AG08396 (cell line): ENCODE data around the gene SGSH.

Experiments used
- DNase-seq: peaks from one replicate; pipeline ENCODE4 v3.0.0; 2012; ENCODE audit warnings: low spot score, mixed read lengths

Gene SGSH

DNA sequence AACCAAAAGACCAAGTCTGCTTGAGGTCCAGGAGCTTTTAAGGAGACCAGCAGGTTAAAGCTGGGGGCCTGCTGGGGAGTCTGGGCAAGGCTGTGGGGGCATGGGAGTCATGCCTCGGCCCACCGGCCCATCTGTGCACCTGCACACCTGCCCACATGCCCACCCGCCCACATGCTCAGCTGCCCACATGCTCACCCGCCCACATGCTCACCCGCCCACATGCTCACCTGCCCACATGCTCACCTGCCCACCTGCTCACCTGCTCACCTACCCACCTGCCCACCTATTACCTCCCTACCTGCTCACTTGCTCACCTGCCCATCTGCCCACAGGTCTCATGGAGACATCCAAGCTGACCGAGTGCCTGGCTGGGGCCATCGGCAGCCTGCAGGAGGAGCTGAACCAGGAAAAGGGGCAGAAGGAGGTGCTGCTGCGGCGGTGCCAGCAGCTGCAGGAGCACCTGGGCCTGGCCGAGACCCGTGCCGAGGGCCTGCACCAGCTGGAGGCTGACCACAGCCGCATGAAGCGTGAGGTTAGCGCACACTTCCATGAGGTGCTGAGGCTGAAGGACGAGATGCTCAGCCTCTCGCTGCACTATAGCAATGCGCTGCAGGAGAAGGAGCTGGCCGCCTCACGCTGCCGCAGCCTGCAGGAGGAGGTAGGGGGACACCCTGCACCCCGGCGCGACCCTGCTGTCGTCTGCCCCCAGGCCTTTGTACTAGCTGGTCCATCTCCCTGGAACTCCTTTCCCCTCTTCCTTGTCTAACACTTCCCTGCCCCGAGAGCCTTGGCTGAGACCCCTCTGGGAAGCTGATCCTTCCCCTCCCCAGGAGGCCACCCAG is 36.3 kb downstream of the SGSH start:
- DNase-seq = no peak

DNA sequence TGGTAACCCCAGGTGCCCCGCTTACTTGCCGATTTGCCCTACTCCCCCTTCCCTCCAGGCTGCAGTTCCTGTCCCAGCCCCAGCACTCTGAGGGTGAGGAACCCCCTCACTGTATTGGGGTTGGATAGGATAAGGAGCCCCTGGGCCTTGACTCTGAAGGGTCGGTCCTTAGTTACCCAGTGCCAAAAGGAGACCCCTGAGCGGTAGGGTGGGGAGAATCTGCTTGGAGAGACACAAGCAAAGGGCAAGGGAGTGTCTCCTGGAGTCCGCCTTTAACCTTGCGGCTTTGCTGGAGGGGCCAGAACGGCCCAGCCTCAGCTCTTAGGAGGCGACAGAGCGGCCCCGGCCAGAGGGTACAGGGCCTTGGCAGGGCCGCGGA is 37.3 kb downstream of the SGSH start:
- DNase-seq = no peak

DNA sequence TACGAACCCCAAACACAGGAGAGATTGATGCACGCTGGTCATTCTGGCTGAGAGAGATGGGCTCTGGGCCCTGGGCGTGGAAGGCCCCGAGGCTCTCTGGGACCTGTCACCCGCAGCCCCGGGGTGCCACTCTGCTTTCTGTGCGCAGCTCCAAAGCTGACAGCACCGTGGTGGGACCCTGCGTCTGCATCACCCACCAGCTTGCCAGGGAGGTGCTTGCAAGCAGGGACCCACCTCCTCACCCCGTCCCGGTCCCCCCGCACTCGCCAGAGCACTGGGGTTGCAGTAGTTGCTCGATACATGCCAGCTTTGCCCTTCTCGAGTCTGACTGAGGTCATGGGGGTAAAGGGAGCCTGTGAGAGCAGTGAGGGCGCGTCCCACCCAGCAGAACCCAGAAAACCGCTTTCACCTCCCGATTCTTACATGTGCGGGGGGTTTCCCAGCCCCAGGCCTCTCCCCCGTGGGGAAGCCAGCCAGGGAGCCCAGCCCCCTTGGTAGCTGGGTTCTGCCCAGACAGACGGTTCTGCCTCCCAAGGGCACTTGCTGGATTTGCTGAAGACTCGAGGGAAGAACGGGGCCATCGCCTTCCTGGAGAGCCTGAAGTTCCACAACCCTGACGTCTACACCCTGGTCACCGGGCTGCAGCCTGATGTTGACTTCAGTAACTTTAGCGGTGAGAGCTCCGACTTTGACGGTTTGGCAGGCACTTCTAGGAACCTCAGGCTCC is 37.9 kb downstream of the SGSH start:
- no peak for DNase-seq

- DNase-seq = no peak
Measured at GRCh38 chr17:80181431-80181830, 38.7 kb downstream of the SGSH start.

DNA sequence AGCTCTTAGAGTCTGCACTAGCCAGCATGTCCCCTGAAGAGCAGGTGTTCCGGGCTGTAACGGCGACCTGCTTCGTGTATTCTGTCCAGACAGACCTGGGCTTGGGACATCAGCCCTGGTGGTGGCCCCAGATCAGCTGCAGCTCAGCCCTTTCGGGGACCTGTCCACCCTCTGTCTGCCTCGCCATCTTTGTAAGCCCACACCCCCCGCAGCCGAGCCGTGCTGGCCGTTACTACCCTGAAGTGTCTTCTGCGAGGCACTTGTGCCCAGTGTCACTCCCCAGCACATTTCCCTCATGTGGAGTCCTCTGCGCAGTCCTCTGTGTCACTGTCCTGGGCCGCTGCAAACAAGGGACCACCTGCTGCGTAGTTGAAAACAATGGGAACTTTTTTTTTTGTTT is 39.9 kb downstream of the SGSH start:
- DNase-seq = no peak

DNA sequence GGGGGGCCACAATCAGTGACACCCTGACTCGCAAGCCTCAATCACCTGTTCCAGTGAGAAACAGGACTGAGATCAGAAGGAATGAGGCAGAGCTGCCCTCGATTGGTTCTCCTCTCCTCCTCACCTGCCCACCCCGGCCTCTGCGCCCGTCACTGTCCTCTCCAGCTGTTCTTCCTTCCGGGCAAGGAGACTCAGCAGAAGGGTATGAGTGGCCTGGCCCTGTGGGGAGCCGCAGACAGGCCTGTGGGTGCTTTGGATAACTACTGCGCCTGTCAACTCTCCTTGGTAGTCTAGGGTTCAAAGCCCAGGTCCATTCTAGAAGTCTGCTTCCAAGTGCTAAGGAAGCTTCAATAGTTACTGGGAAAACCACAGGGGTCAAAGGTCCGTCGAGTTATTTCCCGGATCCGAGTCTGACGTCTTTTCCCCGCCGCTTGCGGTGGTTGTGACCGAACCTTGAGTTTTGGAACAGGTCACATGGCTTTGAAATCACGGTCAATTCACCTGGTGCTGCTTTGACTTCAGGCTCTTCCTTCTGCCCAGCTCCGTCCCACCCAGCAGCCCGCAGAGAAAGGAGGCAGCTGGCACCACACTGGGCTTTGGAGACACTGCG is 42.0 kb downstream of the SGSH start:
- no peak for DNase-seq

DNA sequence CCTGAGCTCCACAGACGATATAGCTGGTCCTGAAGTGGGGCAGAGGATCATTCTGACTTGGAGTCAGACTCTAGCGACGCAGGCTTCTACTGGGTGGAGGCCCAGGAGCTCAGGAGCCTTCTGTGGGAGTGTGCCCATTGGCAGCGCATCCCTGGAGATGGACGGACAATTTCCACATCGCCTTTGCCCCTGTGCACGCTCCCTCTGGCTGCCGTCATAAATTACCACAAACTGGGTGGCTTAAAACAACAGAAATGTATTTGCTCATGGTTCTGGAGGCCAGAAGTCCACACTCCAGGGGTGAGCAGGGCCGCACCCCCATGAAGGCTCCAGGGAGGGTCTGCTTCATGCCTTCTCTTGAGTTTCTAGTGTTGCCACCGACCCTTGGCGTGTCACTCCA is 43.4 kb downstream of the SGSH start:
- no peak for DNase-seq

- no peak for DNase-seq
Measured at GRCh38 chr17:80173916-80174315, 46.2 kb downstream of the SGSH start.

DNA sequence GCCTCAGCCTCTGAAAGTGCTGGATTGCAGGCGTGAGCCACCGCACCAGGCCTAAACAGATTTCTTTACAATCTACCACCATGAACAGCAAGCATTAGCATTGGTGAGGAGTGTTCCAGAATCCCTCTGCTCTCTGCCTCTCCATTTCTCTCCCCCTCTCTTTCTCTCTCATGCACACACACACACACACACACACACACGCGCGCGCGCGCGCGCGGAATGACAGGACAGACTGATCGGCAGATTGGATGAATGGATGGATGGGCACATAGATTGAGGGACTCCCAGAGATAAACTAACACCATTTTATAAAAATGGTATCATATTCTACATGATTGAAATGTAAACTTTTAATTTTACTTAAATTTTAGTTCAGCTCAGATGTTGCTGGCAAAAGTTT is 47.0 kb downstream of the SGSH start:
- no peak for DNase-seq

GRCh38 chr17:80171681-80172080 is 48.5 kb downstream of the SGSH start:
- DNase-seq = no peak

GRCh38 chr17:80169784-80170500 is 50.2 kb downstream of the SGSH start, which contains the start of gene CARD14:
Gene CARD14 (plus strand): TSS chr17:80170030. CDS start chr17:80181439, 11,409 bp downstream.
- DNase-seq = peak; percentile 16

- no peak for DNase-seq
Measured at GRCh38 chr17:80169107-80169506, 51.0 kb downstream of the SGSH start.

- peak; percentile 18 for DNase-seq
Measured at GRCh38 chr17:80168371-80168770, 51.8 kb downstream of the SGSH start.

GRCh38 chr17:80166446-80166845 is 53.7 kb downstream of the SGSH start:
- DNase-seq = no peak

DNA sequence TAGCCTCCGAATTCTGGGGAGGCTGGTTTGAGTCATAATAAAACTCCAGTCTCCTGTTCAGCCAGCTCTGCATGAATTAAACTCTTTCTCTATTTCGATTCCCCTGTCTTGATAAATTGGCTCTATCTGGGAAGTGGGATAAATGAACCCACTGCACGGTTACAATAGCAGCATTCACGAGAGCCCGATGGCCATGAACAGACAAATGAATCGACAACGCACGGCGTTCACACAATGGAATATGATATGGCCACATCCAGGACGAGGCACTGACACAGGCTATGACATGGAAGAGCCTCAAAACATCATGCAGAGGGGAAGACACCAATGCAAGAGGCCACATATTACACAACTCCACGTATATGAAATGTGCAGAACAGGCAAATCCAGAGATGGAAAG is 55.9 kb downstream of the SGSH start:
- no peak for DNase-seq

DNA sequence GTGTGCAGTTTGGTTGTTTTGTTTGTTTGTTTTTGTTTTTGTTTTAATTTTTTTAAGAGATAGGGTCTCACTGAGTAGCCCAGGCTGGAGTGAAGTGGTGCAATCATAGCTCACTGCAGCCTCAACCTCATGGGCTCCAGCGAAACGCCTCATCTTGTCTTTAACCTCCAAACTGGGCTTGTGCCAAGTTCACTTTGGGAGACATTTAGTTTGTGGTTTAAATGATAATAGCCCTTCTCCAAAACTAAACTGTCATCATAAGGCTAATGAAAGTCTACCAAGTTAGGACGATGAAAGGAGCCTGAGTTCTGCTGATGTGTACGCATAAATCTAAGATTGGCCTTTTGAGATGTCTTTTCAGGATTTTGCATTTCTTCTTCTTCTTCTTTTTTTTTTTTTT is 56.8 kb downstream of the SGSH start:
- DNase-seq = no peak

- no peak for DNase-seq
Measured at GRCh38 chr17:80160536-80160935, 59.6 kb downstream of the SGSH start.
